ENCODE results near the gene TTC13. TPM values are rescaled to one million over a fixed set of nuclear protein-coding genes. Genes with fewer than 3 reads are reported as not detected.

Gene TTC13
- total and polyA plus RNA-seq, 4 donors = 2.6 to 17.5 (median 6.8) TPM

GRCh38 chr1:230979952-230980351, 1.3 kb upstream of the TTC13 start:
- no peak for DNase-seq (ENCODE audit: low spot score)
- Histone ChIP-seq H3K9me3 (ENCODE audit: control insufficient read depth in 4 of 4, low read length in 3 of 4) (no peaks in the 10 kb centered on the region), H3K4me3 (ENCODE audit: low read depth in 1 of 3, low read length in 3 of 3) (peak overlapping the region; percentile 67 to 99 (median 78)), H3K27me3 (ENCODE audit: control insufficient read depth in 4 of 4, insufficient read depth in 4 of 4, low read length in 3 of 4) (no peaks in the 10 kb centered on the region), H3K4me1 (ENCODE audit: control insufficient read depth in 4 of 4, insufficient read depth in 4 of 4, low read length in 3 of 4) (peaks cover 0 to 16% (median 14%) of the 10 kb centered on the region in 4 donors), H3K9ac (ENCODE audit: low read depth in 1 of 2, low read length in 2 of 2) (no peak overlapping the region), H3K36me3 (ENCODE audit: control insufficient read depth in 4 of 4, insufficient read depth in 3 of 4, low read depth in 1 of 4, low read length in 3 of 4) (peaks cover 0 to 5% (median 0%) of the 10 kb centered on the region in 4 donors), H3K27ac (ENCODE audit: low read depth in 1 of 2, low read length in 2 of 2) (no peak overlapping the region)
- TF ChIP-seq RAD21 (IDR thresholded peaks at IDR 0.05) (no peak), YY1 (IDR thresholded peaks at IDR 0.05) (no peak), GABPA (IDR thresholded peaks at IDR 0.05 in 1 of 2, conservative IDR thresholded peaks at IDR 0.05 in 1 of 2) (no peak)
- TF ChIP-seq, protein P1, sequence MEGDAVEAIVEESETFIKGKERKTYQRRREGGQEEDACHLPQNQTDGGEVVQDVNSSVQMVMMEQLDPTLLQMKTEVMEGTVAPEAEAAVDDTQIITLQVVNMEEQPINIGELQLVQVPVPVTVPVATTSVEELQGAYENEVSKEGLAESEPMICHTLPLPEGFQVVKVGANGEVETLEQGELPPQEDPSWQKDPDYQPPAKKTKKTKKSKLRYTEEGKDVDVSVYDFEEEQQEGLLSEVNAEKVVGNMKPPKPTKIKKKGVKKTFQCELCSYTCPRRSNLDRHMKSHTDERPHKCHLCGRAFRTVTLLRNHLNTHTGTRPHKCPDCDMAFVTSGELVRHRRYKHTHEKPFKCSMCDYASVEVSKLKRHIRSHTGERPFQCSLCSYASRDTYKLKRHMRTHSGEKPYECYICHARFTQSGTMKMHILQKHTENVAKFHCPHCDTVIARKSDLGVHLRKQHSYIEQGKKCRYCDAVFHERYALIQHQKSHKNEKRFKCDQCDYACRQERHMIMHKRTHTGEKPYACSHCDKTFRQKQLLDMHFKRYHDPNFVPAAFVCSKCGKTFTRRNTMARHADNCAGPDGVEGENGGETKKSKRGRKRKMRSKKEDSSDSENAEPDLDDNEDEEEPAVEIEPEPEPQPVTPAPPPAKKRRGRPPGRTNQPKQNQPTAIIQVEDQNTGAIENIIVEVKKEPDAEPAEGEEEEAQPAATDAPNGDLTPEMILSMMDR (IDR thresholded peaks at IDR 0.05; ENCODE audit: low read depth, low read length, missing input control) = no peak
- TF ChIP-seq, protein P2, sequence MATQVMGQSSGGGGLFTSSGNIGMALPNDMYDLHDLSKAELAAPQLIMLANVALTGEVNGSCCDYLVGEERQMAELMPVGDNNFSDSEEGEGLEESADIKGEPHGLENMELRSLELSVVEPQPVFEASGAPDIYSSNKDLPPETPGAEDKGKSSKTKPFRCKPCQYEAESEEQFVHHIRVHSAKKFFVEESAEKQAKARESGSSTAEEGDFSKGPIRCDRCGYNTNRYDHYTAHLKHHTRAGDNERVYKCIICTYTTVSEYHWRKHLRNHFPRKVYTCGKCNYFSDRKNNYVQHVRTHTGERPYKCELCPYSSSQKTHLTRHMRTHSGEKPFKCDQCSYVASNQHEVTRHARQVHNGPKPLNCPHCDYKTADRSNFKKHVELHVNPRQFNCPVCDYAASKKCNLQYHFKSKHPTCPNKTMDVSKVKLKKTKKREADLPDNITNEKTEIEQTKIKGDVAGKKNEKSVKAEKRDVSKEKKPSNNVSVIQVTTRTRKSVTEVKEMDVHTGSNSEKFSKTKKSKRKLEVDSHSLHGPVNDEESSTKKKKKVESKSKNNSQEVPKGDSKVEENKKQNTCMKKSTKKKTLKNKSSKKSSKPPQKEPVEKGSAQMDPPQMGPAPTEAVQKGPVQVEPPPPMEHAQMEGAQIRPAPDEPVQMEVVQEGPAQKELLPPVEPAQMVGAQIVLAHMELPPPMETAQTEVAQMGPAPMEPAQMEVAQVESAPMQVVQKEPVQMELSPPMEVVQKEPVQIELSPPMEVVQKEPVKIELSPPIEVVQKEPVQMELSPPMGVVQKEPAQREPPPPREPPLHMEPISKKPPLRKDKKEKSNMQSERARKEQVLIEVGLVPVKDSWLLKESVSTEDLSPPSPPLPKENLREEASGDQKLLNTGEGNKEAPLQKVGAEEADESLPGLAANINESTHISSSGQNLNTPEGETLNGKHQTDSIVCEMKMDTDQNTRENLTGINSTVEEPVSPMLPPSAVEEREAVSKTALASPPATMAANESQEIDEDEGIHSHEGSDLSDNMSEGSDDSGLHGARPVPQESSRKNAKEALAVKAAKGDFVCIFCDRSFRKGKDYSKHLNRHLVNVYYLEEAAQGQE (IDR thresholded peaks at IDR 0.05) = no peak
- 80% methylated on average over 4 of the region's 4 CpGs for WGBS

DNA sequence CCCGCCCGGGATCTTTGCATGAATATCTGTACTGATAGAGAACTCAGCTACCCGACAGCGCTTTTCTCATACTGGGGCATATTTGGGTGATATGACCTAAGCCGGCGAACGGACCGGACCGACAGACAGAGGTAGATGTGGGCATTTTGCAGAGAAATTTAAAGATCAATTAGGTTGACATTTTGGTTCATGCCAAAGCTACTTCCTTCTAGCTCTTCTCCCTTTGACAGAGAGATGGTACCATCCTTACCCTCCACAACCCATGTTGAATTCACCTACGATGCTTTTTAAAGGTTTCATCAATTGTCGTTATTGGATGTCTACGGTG, 692 bp upstream of the TTC13 start:
- Histone ChIP-seq H3K27ac (ENCODE audit: low read depth in 1 of 2, low read length in 2 of 2) (peak overlapping the region; percentile 5 to 66), H3K36me3 (ENCODE audit: control insufficient read depth in 4 of 4, insufficient read depth in 3 of 4, low read depth in 1 of 4, low read length in 3 of 4) (peaks cover 0 to 5% (median 0%) of the 10 kb centered on the region in 4 donors), H3K27me3 (ENCODE audit: control insufficient read depth in 4 of 4, insufficient read depth in 4 of 4, low read length in 3 of 4) (no peaks in the 10 kb centered on the region), H3K9ac (ENCODE audit: low read depth in 1 of 2, low read length in 2 of 2) (peak overlapping the region; percentile 82 to 83), H3K4me1 (ENCODE audit: control insufficient read depth in 4 of 4, insufficient read depth in 4 of 4, low read length in 3 of 4) (peaks cover 0 to 16% (median 14%) of the 10 kb centered on the region in 4 donors), H3K4me3 (ENCODE audit: low read depth in 1 of 3, low read length in 3 of 3) (peak overlapping the region; percentile 67 to 99 (median 78)), H3K9me3 (ENCODE audit: control insufficient read depth in 4 of 4, low read length in 3 of 4) (no peaks in the 10 kb centered on the region)
- no peak for DNase-seq (ENCODE audit: low spot score)
- TF ChIP-seq, protein P1 (IDR thresholded peaks at IDR 0.05; ENCODE audit: low read depth, low read length, missing input control) = no peak
- TF ChIP-seq SP1 (IDR thresholded peaks at IDR 0.05) (no peak), RXRA (IDR thresholded peaks at IDR 0.05) (no peak), HNF4A (conservative IDR thresholded peaks at IDR 0.05) (no peak), YY1 (IDR thresholded peaks at IDR 0.05) (no peak), ATF3 (IDR thresholded peaks at IDR 0.05) (no peak), HNF4G (IDR thresholded peaks at IDR 0.05) (no peak), TAF1 (conservative IDR thresholded peaks at IDR 0.05) (no peak), RAD21 (IDR thresholded peaks at IDR 0.05) (no peak), FOXA2 (IDR thresholded peaks at IDR 0.05) (no peak)
- TF ChIP-seq, protein P2 (IDR thresholded peaks at IDR 0.05) = no peak
- TF ChIP-seq, protein P3, sequence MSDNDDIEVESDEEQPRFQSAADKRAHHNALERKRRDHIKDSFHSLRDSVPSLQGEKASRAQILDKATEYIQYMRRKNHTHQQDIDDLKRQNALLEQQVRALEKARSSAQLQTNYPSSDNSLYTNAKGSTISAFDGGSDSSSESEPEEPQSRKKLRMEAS (IDR thresholded peaks at IDR 0.05) = no peak
- WGBS = 5% methylated on average over 12 of the region's 12 CpGs
